Measurements from ENCODE around the gene FLRT1. TPM values are rescaled to one million over a fixed set of nuclear protein-coding genes. Genes with fewer than 3 reads are reported as not detected.
A peak's percentile ranks its signal among the peaks of the same experiment; 100 is the strongest.

FLRT1 gene
- total RNA-seq, 1 donor from 2014 or later: not detected

DNA sequence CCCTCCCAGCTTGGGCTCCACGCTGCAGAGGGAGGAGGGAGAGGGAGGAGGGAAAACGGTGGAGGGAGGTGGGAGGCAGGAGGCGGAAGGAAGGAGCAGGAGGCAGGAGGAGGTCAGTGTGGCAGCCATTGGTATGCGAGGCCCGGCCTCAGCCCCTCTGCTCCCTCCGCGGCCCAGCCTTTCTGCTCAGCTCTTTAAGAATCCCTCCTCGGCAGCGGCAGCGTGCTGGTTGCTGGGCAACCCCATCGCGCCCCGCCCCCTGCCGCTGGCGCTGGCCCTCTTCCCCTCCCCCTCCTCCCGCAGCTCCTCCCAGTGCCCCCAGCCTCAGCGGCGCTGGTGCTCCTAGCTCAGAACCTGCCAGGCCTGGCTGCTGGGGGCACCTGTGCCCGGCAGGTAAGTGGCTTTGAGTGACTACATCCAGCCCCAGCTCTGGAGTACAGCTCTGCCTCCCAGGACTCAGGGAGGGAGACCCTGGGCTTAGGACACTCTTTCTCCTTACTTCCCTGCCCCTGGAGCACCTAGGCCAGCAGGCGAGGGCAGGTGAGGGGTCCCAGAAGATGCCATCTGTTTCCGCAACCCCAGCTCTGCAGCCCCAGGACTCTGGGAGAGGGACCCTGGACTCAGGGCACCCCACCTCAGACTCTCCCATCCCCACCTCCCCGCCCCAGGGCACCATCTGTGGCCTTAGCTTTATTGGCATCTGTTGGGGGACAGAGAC lies 7.2 kb upstream of the FLRT1 start:
- Mint-ChIP-seq H3K4me3 (ENCODE audit: unreplicated experiment) (no peak overlapping the region), H3K4me1 (ENCODE audit: unreplicated experiment) (peaks cover 19% of the 10 kb centered on the region), H3K9me3 (ENCODE audit: unreplicated experiment) (no peaks in the 10 kb centered on the region), H3K27me3 (ENCODE audit: unreplicated experiment) (peaks cover 19% of the 10 kb centered on the region), H3K27ac (ENCODE audit: unreplicated experiment) (no peak overlapping the region), H3K36me3 (ENCODE audit: low read depth, unreplicated experiment) (no peaks in the 10 kb centered on the region)
- TF ChIP-seq, protein P1, sequence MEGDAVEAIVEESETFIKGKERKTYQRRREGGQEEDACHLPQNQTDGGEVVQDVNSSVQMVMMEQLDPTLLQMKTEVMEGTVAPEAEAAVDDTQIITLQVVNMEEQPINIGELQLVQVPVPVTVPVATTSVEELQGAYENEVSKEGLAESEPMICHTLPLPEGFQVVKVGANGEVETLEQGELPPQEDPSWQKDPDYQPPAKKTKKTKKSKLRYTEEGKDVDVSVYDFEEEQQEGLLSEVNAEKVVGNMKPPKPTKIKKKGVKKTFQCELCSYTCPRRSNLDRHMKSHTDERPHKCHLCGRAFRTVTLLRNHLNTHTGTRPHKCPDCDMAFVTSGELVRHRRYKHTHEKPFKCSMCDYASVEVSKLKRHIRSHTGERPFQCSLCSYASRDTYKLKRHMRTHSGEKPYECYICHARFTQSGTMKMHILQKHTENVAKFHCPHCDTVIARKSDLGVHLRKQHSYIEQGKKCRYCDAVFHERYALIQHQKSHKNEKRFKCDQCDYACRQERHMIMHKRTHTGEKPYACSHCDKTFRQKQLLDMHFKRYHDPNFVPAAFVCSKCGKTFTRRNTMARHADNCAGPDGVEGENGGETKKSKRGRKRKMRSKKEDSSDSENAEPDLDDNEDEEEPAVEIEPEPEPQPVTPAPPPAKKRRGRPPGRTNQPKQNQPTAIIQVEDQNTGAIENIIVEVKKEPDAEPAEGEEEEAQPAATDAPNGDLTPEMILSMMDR (IDR thresholded peaks at IDR 0.05; ENCODE audit: unreplicated experiment): no peak
- peak; percentile 65 for DNase-seq (ENCODE audit: low spot score)

DNA sequence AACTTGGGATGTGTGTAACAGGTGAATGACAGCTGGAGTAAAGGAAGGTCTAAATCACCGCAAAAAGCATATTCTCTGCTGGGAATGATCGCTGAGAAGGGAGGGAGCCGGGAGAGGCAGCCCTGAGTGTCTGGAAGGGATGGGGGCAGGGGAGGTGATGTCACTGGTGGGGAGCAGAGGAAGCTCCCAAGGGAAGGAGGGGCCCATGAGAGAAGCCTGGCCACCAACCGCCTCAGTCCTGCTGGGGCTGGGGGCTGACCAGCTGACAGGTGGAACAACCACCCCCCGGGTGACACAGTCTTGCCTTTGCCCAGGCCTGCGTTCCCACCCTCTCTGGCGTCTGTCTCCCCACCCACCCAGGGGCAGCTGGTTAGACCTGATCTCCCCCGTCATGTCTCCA lies 6.0 kb upstream of the FLRT1 start:
- Mint-ChIP-seq H3K36me3 (ENCODE audit: low read depth, unreplicated experiment) (peaks cover 6% of the 10 kb centered on the region), H3K27me3 (ENCODE audit: unreplicated experiment) (peaks cover 26% of the 10 kb centered on the region), H3K4me1 (ENCODE audit: unreplicated experiment) (peaks cover 18% of the 10 kb centered on the region), H3K4me3 (ENCODE audit: unreplicated experiment) (no peak overlapping the region), H3K9me3 (ENCODE audit: unreplicated experiment) (no peaks in the 10 kb centered on the region), H3K27ac (ENCODE audit: unreplicated experiment) (no peak overlapping the region)
- DNase-seq (ENCODE audit: low spot score): no peak
- TF ChIP-seq, protein P1 (IDR thresholded peaks at IDR 0.05; ENCODE audit: unreplicated experiment): no peak

DNA sequence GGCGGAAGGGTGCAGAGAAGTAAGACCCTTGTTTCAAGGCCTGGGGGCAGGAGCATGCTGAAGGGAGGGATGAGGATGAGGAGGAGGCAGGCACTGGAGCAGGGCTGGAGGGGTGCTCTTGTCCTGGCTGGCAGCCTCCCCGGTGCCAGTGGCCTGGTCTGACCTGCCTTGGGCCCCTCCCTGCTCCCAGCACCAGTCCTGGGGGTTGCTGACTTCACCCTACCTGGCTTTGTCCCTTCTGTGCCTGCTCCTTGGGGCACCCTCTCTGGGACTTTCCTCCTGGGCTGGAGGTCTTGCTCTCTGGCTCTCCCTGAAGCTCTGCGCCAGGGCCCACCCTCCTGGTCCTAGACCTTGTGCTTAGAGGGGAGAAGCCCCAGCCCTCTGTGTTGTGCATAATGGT lies 4.7 kb upstream of the FLRT1 start:
- Mint-ChIP-seq H3K27ac (ENCODE audit: unreplicated experiment) (no peak overlapping the region), H3K27me3 (ENCODE audit: unreplicated experiment) (peaks cover 32% of the 10 kb centered on the region), H3K4me3 (ENCODE audit: unreplicated experiment) (no peak overlapping the region), H3K9me3 (ENCODE audit: unreplicated experiment) (no peaks in the 10 kb centered on the region), H3K4me1 (ENCODE audit: unreplicated experiment) (peaks cover 13% of the 10 kb centered on the region), H3K36me3 (ENCODE audit: low read depth, unreplicated experiment) (peaks cover 6% of the 10 kb centered on the region)
- TF ChIP-seq, protein P1 (IDR thresholded peaks at IDR 0.05; ENCODE audit: unreplicated experiment): no peak
- no peak for DNase-seq (ENCODE audit: low spot score)

DNA sequence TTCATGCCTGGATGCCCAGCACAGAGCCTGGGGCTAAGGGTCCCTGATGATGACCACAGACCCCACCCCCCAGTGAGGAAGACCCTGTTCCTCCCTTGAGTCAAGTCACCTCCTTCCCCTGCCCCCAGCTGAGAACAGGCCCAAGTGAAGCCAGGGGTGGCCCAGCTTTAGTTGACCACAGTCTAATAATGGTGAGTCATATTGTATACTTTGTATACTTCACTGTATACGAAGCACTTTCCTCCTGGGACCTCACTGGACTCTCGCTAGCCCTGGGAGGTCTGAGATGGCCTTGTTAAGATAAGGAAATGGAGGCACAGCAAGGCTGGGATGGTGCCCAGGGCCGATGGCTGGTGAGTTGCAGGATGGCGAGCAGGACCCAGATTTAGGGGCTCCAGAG lies 3.7 kb upstream of the FLRT1 start:
- TF ChIP-seq, protein P1 (IDR thresholded peaks at IDR 0.05; ENCODE audit: unreplicated experiment): no peak
- Mint-ChIP-seq H3K9me3 (ENCODE audit: unreplicated experiment) (no peaks in the 10 kb centered on the region), H3K4me1 (ENCODE audit: unreplicated experiment) (peaks cover 10% of the 10 kb centered on the region), H3K27ac (ENCODE audit: unreplicated experiment) (no peak overlapping the region), H3K36me3 (ENCODE audit: low read depth, unreplicated experiment) (peaks cover 6% of the 10 kb centered on the region), H3K27me3 (ENCODE audit: unreplicated experiment) (peaks cover 26% of the 10 kb centered on the region), H3K4me3 (ENCODE audit: unreplicated experiment) (no peak overlapping the region)
- no peak for DNase-seq (ENCODE audit: low spot score)

DNA sequence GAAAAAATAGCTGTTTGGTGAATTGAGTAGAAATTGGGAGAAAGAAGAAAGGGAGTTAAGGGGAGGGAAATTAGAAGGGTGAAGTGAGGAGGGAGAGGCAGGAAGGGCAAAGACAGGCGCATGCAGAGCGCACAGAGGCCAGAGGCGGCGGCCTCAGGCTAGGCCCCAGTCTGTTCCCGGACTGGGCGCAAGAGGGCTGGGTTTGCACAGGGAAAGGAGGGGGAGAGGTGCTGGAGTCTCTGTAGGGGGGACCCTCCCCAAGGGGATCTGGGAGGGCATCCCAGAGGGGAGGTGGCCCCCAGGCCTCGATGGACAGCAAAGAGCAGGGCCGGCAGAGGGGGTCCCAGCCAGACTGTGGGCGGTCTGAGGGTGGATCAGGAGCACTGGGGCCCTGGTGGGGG lies 1.3 kb upstream of the FLRT1 start:
- Mint-ChIP-seq H3K27me3 (ENCODE audit: unreplicated experiment) (peaks cover 24% of the 10 kb centered on the region), H3K4me1 (ENCODE audit: unreplicated experiment) (peaks cover 3% of the 10 kb centered on the region)
- DNase-seq (ENCODE audit: low spot score): no peak

More for the DNA sequence above, 1.3 kb upstream of the FLRT1 start:
- Mint-ChIP-seq H3K27ac (ENCODE audit: unreplicated experiment) (peak overlapping the region; percentile 14), H3K36me3 (ENCODE audit: low read depth, unreplicated experiment) (peaks cover 6% of the 10 kb centered on the region), H3K4me3 (ENCODE audit: unreplicated experiment) (peak overlapping the region; percentile 14), H3K9me3 (ENCODE audit: unreplicated experiment) (no peaks in the 10 kb centered on the region)
- TF ChIP-seq, protein P1 (IDR thresholded peaks at IDR 0.05; ENCODE audit: unreplicated experiment): no peak
